Measurements from ENCODE around the gene PAPPA.

Gene PAPPA

GRCh38 chr9:116345393-116345792 is 191.8 kb downstream of the PAPPA start:
- H3K27ac ChIP-seq, result no peak overlapping the region
- no peak for TF ChIP-seq CTCF (IDR thresholded peaks at IDR 0.05)

GRCh38 chr9:116345817-116346216 is 192.2 kb downstream of the PAPPA start:
- no peak overlapping the region for H2AFZ ChIP-seq
- no peak overlapping the region for H3K4me3 ChIP-seq (ENCODE audit: low read depth, low read length)
- H3K79me2 ChIP-seq, result no peaks in the 10 kb centered on the region
- H3K9me3 ChIP-seq (ENCODE audit: control insufficient read depth, low read length), result no peaks in the 10 kb centered on the region
- no peak overlapping the region for H3K9ac ChIP-seq
- H3K4me1 ChIP-seq, result no peaks in the 10 kb centered on the region
- H3K4me2 ChIP-seq (ENCODE audit: low read length), result no peak overlapping the region
- H3K27me3 ChIP-seq (ENCODE audit: control insufficient read depth, insufficient read depth, low read length), result no peaks in the 10 kb centered on the region
- H3K27ac ChIP-seq, result no peak overlapping the region
- TF ChIP-seq CTCF (IDR thresholded peaks at IDR 0.05), result no peak
- no peaks in the 10 kb centered on the region for H3K36me3 ChIP-seq (ENCODE audit: control insufficient read depth, insufficient read depth, low read length)

More at GRCh38 chr9:116345393-116345792, 191.8 kb downstream of the PAPPA start:
- Histone ChIP-seq H3K79me2 (no peaks in the 10 kb centered on the region), H3K4me2 (ENCODE audit: low read length) (no peak overlapping the region), H3K36me3 (ENCODE audit: control insufficient read depth, insufficient read depth, low read length) (no peaks in the 10 kb centered on the region), H3K27me3 (ENCODE audit: control insufficient read depth, insufficient read depth, low read length) (no peaks in the 10 kb centered on the region), H3K4me3 (ENCODE audit: low read depth, low read length) (no peak overlapping the region), H3K9me3 (ENCODE audit: control insufficient read depth, low read length) (no peaks in the 10 kb centered on the region), H2AFZ (no peak overlapping the region), H3K9ac (no peak overlapping the region), H3K4me1 (peaks cover 2% of the 10 kb centered on the region)

DNA sequence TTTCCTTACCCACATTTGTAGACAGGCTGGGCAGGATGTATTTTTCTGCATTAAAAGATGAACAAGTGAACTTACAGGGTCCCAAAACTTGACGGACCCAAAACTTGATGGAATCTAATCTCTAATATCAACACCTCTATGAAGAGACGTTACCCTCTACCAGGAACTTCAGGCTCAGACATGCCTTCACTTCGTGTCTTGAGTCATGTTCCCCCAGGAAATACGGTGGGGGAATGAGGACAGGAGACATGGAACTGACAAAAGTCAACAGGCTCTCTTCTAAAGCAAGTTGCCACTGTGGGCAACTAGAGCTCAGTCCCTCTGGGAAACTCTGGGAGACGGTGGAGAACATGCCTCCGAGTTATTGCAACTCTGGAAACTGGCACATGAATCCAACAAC is 196.1 kb downstream of the PAPPA start:
- Histone ChIP-seq H3K4me3 (ENCODE audit: low read depth, low read length) (no peak overlapping the region), H3K27me3 (ENCODE audit: control insufficient read depth, insufficient read depth, low read length) (no peaks in the 10 kb centered on the region), H3K36me3 (ENCODE audit: control insufficient read depth, insufficient read depth, low read length) (no peaks in the 10 kb centered on the region), H3K9ac (no peak overlapping the region), H3K79me2 (no peaks in the 10 kb centered on the region), H3K4me2 (ENCODE audit: low read length) (no peak overlapping the region), H3K27ac (no peak overlapping the region), H2AFZ (no peak overlapping the region), H3K4me1 (no peaks in the 10 kb centered on the region), H3K9me3 (ENCODE audit: control insufficient read depth, low read length) (no peaks in the 10 kb centered on the region)
- no peak for TF ChIP-seq CTCF (IDR thresholded peaks at IDR 0.05)

GRCh38 chr9:116350213-116350612 is 196.6 kb downstream of the PAPPA start:
- no peaks in the 10 kb centered on the region for H3K36me3 ChIP-seq (ENCODE audit: control insufficient read depth, insufficient read depth, low read length)
- no peak for TF ChIP-seq CTCF (IDR thresholded peaks at IDR 0.05)
- H3K9ac ChIP-seq, result no peak overlapping the region
- H3K27ac ChIP-seq, result no peak overlapping the region
- no peaks in the 10 kb centered on the region for H3K79me2 ChIP-seq
- H2AFZ ChIP-seq, result no peak overlapping the region
- H3K4me3 ChIP-seq (ENCODE audit: low read depth, low read length), result no peak overlapping the region
- H3K4me2 ChIP-seq (ENCODE audit: low read length), result no peak overlapping the region
- no peaks in the 10 kb centered on the region for H3K27me3 ChIP-seq (ENCODE audit: control insufficient read depth, insufficient read depth, low read length)
- no peaks in the 10 kb centered on the region for H3K4me1 ChIP-seq
- no peaks in the 10 kb centered on the region for H3K9me3 ChIP-seq (ENCODE audit: control insufficient read depth, low read length)

- Histone ChIP-seq H3K36me3 (ENCODE audit: control insufficient read depth, insufficient read depth, low read length) (no peaks in the 10 kb centered on the region), H3K4me1 (no peaks in the 10 kb centered on the region), H3K4me3 (ENCODE audit: low read depth, low read length) (no peak overlapping the region), H3K79me2 (no peaks in the 10 kb centered on the region), H3K9ac (no peak overlapping the region), H3K27ac (no peak overlapping the region), H3K27me3 (ENCODE audit: control insufficient read depth, insufficient read depth, low read length) (no peaks in the 10 kb centered on the region), H2AFZ (no peak overlapping the region), H3K9me3 (ENCODE audit: control insufficient read depth, low read length) (no peaks in the 10 kb centered on the region), H3K4me2 (ENCODE audit: low read length) (no peak overlapping the region)
- no peak for TF ChIP-seq CTCF (IDR thresholded peaks at IDR 0.05)
Measured at GRCh38 chr9:116352958-116353357, 199.4 kb downstream of the PAPPA start.

Measured in parathyroid adenoma (tissue), 2 donors.